Measurements from ENCODE around the gene PREP.

GRCh38 chr6:105375797-105376196 is 27.1 kb downstream of the PREP start:
- TF ChIP-seq EZH2phosphoT487 (IDR thresholded peaks at IDR 0.05; ENCODE audit: borderline replicate concordance), result no peak
- TF ChIP-seq CTCF (conservative IDR thresholded peaks at IDR 0.05; ENCODE audit: low read length), result no peak
